ENCODE data around the gene PHACTR4. TPM values are rescaled to one million over a fixed set of nuclear protein-coding genes. Genes with fewer than 3 reads are reported as not detected.

Gene PHACTR4
- total and polyA plus RNA-seq, 2 of the 13 experiments (the other 11 are each of a cell fraction or from before 2014, with no cell fraction given): 13.9 to 17.1 TPM

GRCh38 chr1:28456078-28456477 lies 86.5 kb downstream of the PHACTR4 start:
- peaks cover 11 to 44% of the 10 kb centered on the region in 2 experiments; a peak in 4 of 5 replicates for H3K36me3 ChIP-seq (replicated peaks in 1 of 2; ENCODE audit: control insufficient read depth in 1 of 2, insufficient read depth in 2 of 2, low read length in 2 of 2)

More at GRCh38 chr1:28456078-28456477, 86.5 kb downstream of the PHACTR4 start:
- POLR2A ChIA-PET: no interaction called here
- no peak for DNase-seq (ENCODE audit: low spot score)
- Histone ChIP-seq H3K4me3 (replicated peaks in 1 of 3; ENCODE audit: insufficient read depth in 1 of 3, low read depth in 2 of 3, low read length in 3 of 3) (no peak overlapping the region), H3K27me3 (ENCODE audit: control insufficient read depth in 1 of 2, insufficient read depth in 2 of 2, low read length in 2 of 2) (no peaks in the 10 kb centered on the region), H3K4me2 (ENCODE audit: low read depth, low read length) (no peak overlapping the region), H3K4me1 (ENCODE audit: insufficient read depth, low read length) (peaks cover 13% of the 10 kb centered on the region; the same call in 1 of the 2 replicates), H2AFZ (ENCODE audit: low read length) (no peak overlapping the region), H4K20me1 (ENCODE audit: insufficient read depth, low read length) (no peaks in the 10 kb centered on the region), H3K9me3 (ENCODE audit: low read length) (no peaks in the 10 kb centered on the region), H3K27ac (ENCODE audit: extremely low read length, insufficient read depth, low read length) (no peak overlapping the region), H3K79me2 (ENCODE audit: insufficient read depth, low read length) (peaks cover 6% of the 10 kb centered on the region), H3K9ac (ENCODE audit: insufficient read depth, low read depth, low read length) (no peak overlapping the region)
- TF ChIP-seq ASH2L (IDR thresholded peaks at IDR 0.05; ENCODE audit: insufficient read length, low read depth, low read length) (no peak), ZNF543 (CRISPR knock-in tag; IDR thresholded peaks at IDR 0.05) (no peak), ZNF660 (CRISPR knock-in tag; IDR thresholded peaks at IDR 0.05; ENCODE audit: borderline replicate concordance, low read depth) (no peak), DNMT3B (CRISPR knock-in tag; conservative IDR thresholded peaks at IDR 0.05) (no peak), ETV6 (CRISPR knock-in tag; conservative IDR thresholded peaks at IDR 0.05) (no peak), SRSF1 (optimal IDR thresholded peaks at IDR 0.05; ENCODE audit: low read depth, low read length) (no peak), ZNF724P (CRISPR knock-in tag; IDR thresholded peaks at IDR 0.05; ENCODE audit: borderline replicate concordance) (no peak)
- TF ChIP-seq, protein P1, sequence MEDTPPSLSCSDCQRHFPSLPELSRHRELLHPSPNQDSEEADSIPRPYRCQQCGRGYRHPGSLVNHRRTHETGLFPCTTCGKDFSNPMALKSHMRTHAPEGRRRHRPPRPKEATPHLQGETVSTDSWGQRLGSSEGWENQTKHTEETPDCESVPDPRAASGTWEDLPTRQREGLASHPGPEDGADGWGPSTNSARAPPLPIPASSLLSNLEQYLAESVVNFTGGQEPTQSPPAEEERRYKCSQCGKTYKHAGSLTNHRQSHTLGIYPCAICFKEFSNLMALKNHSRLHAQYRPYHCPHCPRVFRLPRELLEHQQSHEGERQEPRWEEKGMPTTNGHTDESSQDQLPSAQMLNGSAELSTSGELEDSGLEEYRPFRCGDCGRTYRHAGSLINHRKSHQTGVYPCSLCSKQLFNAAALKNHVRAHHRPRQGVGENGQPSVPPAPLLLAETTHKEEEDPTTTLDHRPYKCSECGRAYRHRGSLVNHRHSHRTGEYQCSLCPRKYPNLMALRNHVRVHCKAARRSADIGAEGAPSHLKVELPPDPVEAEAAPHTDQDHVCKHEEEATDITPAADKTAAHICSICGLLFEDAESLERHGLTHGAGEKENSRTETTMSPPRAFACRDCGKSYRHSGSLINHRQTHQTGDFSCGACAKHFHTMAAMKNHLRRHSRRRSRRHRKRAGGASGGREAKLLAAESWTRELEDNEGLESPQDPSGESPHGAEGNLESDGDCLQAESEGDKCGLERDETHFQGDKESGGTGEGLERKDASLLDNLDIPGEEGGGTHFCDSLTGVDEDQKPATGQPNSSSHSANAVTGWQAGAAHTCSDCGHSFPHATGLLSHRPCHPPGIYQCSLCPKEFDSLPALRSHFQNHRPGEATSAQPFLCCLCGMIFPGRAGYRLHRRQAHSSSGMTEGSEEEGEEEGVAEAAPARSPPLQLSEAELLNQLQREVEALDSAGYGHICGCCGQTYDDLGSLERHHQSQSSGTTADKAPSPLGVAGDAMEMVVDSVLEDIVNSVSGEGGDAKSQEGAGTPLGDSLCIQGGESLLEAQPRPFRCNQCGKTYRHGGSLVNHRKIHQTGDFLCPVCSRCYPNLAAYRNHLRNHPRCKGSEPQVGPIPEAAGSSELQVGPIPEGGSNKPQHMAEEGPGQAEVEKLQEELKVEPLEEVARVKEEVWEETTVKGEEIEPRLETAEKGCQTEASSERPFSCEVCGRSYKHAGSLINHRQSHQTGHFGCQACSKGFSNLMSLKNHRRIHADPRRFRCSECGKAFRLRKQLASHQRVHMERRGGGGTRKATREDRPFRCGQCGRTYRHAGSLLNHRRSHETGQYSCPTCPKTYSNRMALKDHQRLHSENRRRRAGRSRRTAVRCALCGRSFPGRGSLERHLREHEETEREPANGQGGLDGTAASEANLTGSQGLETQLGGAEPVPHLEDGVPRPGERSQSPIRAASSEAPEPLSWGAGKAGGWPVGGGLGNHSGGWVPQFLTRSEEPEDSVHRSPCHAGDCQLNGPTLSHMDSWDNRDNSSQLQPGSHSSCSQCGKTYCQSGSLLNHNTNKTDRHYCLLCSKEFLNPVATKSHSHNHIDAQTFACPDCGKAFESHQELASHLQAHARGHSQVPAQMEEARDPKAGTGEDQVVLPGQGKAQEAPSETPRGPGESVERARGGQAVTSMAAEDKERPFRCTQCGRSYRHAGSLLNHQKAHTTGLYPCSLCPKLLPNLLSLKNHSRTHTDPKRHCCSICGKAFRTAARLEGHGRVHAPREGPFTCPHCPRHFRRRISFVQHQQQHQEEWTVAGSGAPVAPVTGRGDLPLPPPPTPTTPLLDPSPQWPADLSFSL (CRISPR knock-in tag; IDR thresholded peaks at IDR 0.05): no peak
- CTCF ChIA-PET (ENCODE audit: low intra/inter-chr PET ratio, low total read pairs): no interaction called here
- in situ Hi-C loops (cut with HindIII; ENCODE audit: extremely low pct_ligation_motif_present, low pct_unique_long_range_greater_than_20kb) (no loop called here), intact Hi-C loops (cut with micrococcal nuclease; ENCODE audit: unreplicated experiment) (no loop called here)
- WGBS (ENCODE audit: low lambda C conversion rate): 91% methylated on average over 5 of the region's 5 CpGs
- no peak for ATAC-seq
- FAIRE-seq: no peak
- no TSS peak for BruUV-seq (replicated peaks)
